BLaER1 treated with 17β-estradiol and CSF1 and Interleukin-3, amounts not matched to agents 10 nM and 100 nM (cell line): ENCODE data around the gene PRM3.
A peak's percentile ranks its signal among the peaks of the same experiment; 100 is the strongest.

Source experiments
- H3K27ac ChIP-seq, 11 experiments: shearing (Covaris generic); formaldehyde crosslinking; 2 replicates each; pipeline ENCODE4 v1.8.1; 2022
- H3K27me3 ChIP-seq, 11 experiments: shearing (Covaris generic); formaldehyde crosslinking; 2 replicates each; pipeline ENCODE4 v1.8.1; 2022
- H3K36me3 ChIP-seq, 11 experiments: shearing (Covaris generic); formaldehyde crosslinking; 2 replicates each; pipeline ENCODE4 v1.8.1; 2022
- H3K4me1 ChIP-seq, 10 experiments: shearing (Covaris generic); formaldehyde crosslinking; 2 replicates each; pipeline ENCODE4 v1.8.1; 2022
- H3K4me2 ChIP-seq, 11 experiments: shearing (Covaris generic); formaldehyde crosslinking; 2 replicates each; pipeline ENCODE4 v1.8.1; 2022
- H3K4me3 ChIP-seq, 10 experiments: shearing (Covaris generic); formaldehyde crosslinking; 2 replicates each; pipeline ENCODE4 v1.8.1; 2022
- H3K9ac ChIP-seq, 11 experiments: shearing (Covaris generic); formaldehyde crosslinking; 2 replicates each; pipeline ENCODE4 v1.8.1; 2022
- H3K9me3 ChIP-seq, 11 experiments: shearing (Covaris generic); formaldehyde crosslinking; replicated peaks in 1 of 11; 2 replicates each; pipeline ENCODE4 v1.8.1; 2022
- H4K20me1 ChIP-seq, 11 experiments: shearing (Covaris generic); formaldehyde crosslinking; 2 replicates each; pipeline ENCODE4 v1.8.1; 2022
- Cebpa-rat ChIP-seq, 11 experiments: shearing (Covaris generic); IDR thresholded peaks; 2 replicates each; pipeline ENCODE4 v1.8.1; 2022

PRM3 gene

GRCh38 chr16:11224096-11224893, 49.1 kb downstream of the PRM3 start:
- peaks cover 31 to 43% (median 35%) of the 10 kb centered on the region in 10 experiments for H3K4me1 ChIP-seq
- peaks cover 0 to 11% (median 0%) of the 10 kb centered on the region in 11 experiments; a peak in 5 of 22 replicates for H3K27me3 ChIP-seq
- H3K4me3 ChIP-seq = peak overlapping the region in 2 of 10 experiments; percentile 45 to 63; a peak in 2 of 20 replicates
- peak overlapping the region in 10 of 11 experiments; percentile 20 to 78 (median 70); a peak in 16 of 22 replicates for H3K27ac ChIP-seq
- peaks cover 0 to 9% (median 0%) of the 10 kb centered on the region in 11 experiments; a peak in 2 of 22 replicates for H4K20me1 ChIP-seq
- H3K4me2 ChIP-seq = peak overlapping the region; percentile 81 to 98 (median 92)
- no peak for TF ChIP-seq Cebpa-rat (IDR thresholded peaks at IDR 0.05)
- H3K9me3 ChIP-seq = peaks cover 0 to under 1% (median 0%) of the 10 kb centered on the region in 11 experiments; a peak in 4 of 22 replicates
- H3K9ac ChIP-seq = peak overlapping the region in 9 of 11 experiments; percentile 15 to 73 (median 58); a peak in 13 of 22 replicates
- no peaks in the 10 kb centered on the region for H3K36me3 ChIP-seq
